GM12878 (cell line): ENCODE data around the gene MAD2L2. TPM values are rescaled to one million over a fixed set of nuclear protein-coding genes. Genes with fewer than 3 reads are reported as not detected.

Source experiments
- ATAC-seq: fragments of 200-7000 bp; cut with Tn5 transposase; 3 replicates; pipeline ENCODE4 v1.9.1; 2020; ENCODE audit warnings: mild to moderate bottlenecking, moderate library complexity
- BruUV-seq: library from RNA; stranded (reverse); fragments of 400-500 nt; replicated peaks from 2 replicates; lab custom pipeline; 2021; lab: Mats Ljungman, UMichigan
- CTCF ChIA-PET: fragments of 300-600 bp; sonication (Branson Sonifier 250); formaldehyde crosslinking; extraction: SDS; loops from one replicate; lab custom pipeline; 2021; ENCODE audit warnings: inconsistent platforms; lab: Yijun Ruan, JAX
- POLR2A ChIA-PET: fragments of 350-600 bp; formaldehyde crosslinking; extraction: SDS; loops from one replicate; lab custom pipeline; 2021; ENCODE audit warnings: inconsistent platforms; lab: Charles Lee
- RAD21 ChIA-PET: fragments of 300-600 bp; sonication (Branson Sonifier 250); formaldehyde crosslinking; loops from one replicate; lab custom pipeline; 2023; ENCODE audit warnings: antibody characterized with exemption; ENCODE audit not compliant: unreplicated experiment; lab: Charles Lee
- SMC1A ChIA-PET: fragments of 300-600 bp; sonication (Branson Sonifier 250); formaldehyde crosslinking; loops from one replicate; lab custom pipeline; 2023; ENCODE audit not compliant: unreplicated experiment, uncharacterized antibody; lab: Charles Lee
- DNase-seq: peaks from one replicate; pipeline ENCODE4 v3.0.0-alpha.2; 2011; ENCODE audit warnings: low read depth, low spot score
- FAIRE-seq: peaks from 3 replicates; lab custom pipeline; 2011; peaks lifted over from hg19 to GRCh38; lab: Jason Lieb, UNC
- H2AFZ ChIP-seq: 2 replicates; pipeline ENCODE4 v1.6.0; 2011; ENCODE audit warnings: low read depth, low read length, control low read depth; ENCODE audit not compliant: control insufficient read depth
- H3K27ac ChIP-seq: 2 replicates; pipeline ENCODE4 v1.5.1; 2011; ENCODE audit warnings: control low read depth; ENCODE audit not compliant: control insufficient read depth, insufficient read depth
- H3K27me3 ChIP-seq, 2 experiments: replicated peaks in 1 of 2; 2 replicates each; pipeline versions ENCODE4 v1.6.0 to v1.6.1; 2011; ENCODE audit warnings: low read length in 1 of 2; ENCODE audit not compliant: control insufficient read depth in 2 of 2, insufficient read depth in 2 of 2
- H3K36me3 ChIP-seq, 2 experiments: 2 replicates each; pipeline ENCODE4 v1.5.1; 2011; ENCODE audit warnings: low read length in 1 of 2; ENCODE audit not compliant: control insufficient read depth in 2 of 2, insufficient read depth in 2 of 2
- H3K4me1 ChIP-seq: 2 replicates; pipeline ENCODE4 v1.6.1; 2011; ENCODE audit warnings: mild to moderate bottlenecking, low read length, moderate library complexity, mixed read lengths; ENCODE audit not compliant: control insufficient read depth, insufficient read depth
- H3K4me2 ChIP-seq: 2 replicates; pipeline ENCODE4 v1.6.0; 2011; ENCODE audit warnings: control low read depth; ENCODE audit not compliant: control insufficient read depth, insufficient read depth
- H3K4me3 ChIP-seq: fragments of 200-600 bp; sonication (generic); 2 replicates; pipeline ENCODE4 v1.5.1; 2016
- H3K79me2 ChIP-seq: 2 replicates; pipeline ENCODE4 v1.6.0; 2011; ENCODE audit warnings: low read length; ENCODE audit not compliant: control insufficient read depth, insufficient read depth
- H3K9ac ChIP-seq: 2 replicates; pipeline ENCODE4 v1.8.0; 2011; ENCODE audit warnings: low read length, control low read depth, mixed read lengths; ENCODE audit not compliant: control insufficient read depth, insufficient read depth
- H3K9me3 ChIP-seq: replicated peaks from 3 replicates; pipeline ENCODE4 v1.5.1; 2011; ENCODE audit warnings: mild to moderate bottlenecking, low read length; ENCODE audit not compliant: control insufficient read depth, insufficient read depth
- H4K20me1 ChIP-seq: 2 replicates; pipeline ENCODE4 v1.6.0; 2011; ENCODE audit not compliant: control insufficient read depth, insufficient read depth
- BHLHE40 ChIP-seq, 2 experiments: fragments of 450-650 bp in 1 of 2; IDR thresholded peaks; 2 replicates each; pipeline ENCODE4 v1.6.1; 2011 to 2017; ENCODE audit warnings: low read depth in 2 of 2, borderline replicate concordance in 1 of 2, improper control_type of control experiment in 1 of 2, low read length in 1 of 2, mild to moderate bottlenecking in 1 of 2
- BRCA1 ChIP-seq: IDR thresholded peaks from 2 replicates; pipeline ENCODE4 v1.6.1; 2011; ENCODE audit warnings: low read depth, low read length, improper control_type of control experiment
- CTCF ChIP-seq, 3 experiments: IDR thresholded peaks in 2 of 3; conservative IDR thresholded peaks in 1 of 3; 2 replicates each; pipeline ENCODE4 v1.5.1; 2011; ENCODE audit warnings: low read depth in 3 of 3, low read length in 3 of 3, mild to moderate bottlenecking in 3 of 3, control low read depth in 2 of 3, moderate library complexity in 2 of 3, inconsistent platforms in 1 of 3, mixed read lengths in 1 of 3; ENCODE audit not compliant: control insufficient read depth in 2 of 3, insufficient read depth in 1 of 3; ENCODE audit errors: extremely low read depth in 1 of 3
- MEF2B ChIP-seq: fragments of 450-650 bp; IDR thresholded peaks from 2 replicates; pipeline ENCODE4 v1.6.1; 2018; ENCODE audit warnings: mild to moderate bottlenecking, moderate library complexity; ENCODE audit not compliant: partially characterized antibody, poor library complexity, severe bottlenecking
- NRF1 ChIP-seq: conservative IDR thresholded peaks from 2 replicates; pipeline ENCODE4 v1.6.1; 2011; ENCODE audit warnings: mild to moderate bottlenecking, low read depth, low read length, improper control_type of control experiment
- POLR2AphosphoS2 ChIP-seq: IDR thresholded peaks from 2 replicates; pipeline ENCODE4 v1.6.1; 2011; ENCODE audit warnings: low read depth, mild to moderate bottlenecking, low read length, improper control_type of control experiment, moderate library complexity
- SUZ12 ChIP-seq: fragments of 200-600 bp; sonication (generic); IDR thresholded peaks from one replicate; pipeline ENCODE4 v1.6.1; 2018; ENCODE audit warnings: antibody characterized with exemption, mild to moderate bottlenecking; ENCODE audit not compliant: unreplicated experiment
- ZNF24 ChIP-seq: fragments of 450-650 bp; IDR thresholded peaks from 2 replicates; pipeline ENCODE4 v1.6.1; 2017; ENCODE audit warnings: antibody characterized with exemption, mild to moderate bottlenecking
- WGBS: methylation state at CpG from one replicate; pipeline ENCODE4 v1.1.6; 2016; ENCODE audit warnings: low lambda C conversion rate; ENCODE audit not compliant: insufficient replicate concordance, insufficient coverage; ENCODE audit errors: missing lambda C conversion rate; 5-methylcytosine and 5-hydroxymethylcytosine counted together
- in situ Hi-C: fragments of 300-500 bp; cut with MboI; formaldehyde crosslinking; loops from 9 replicates; pipeline ENCODE4 v1.14.3; 2018; ENCODE audit warnings: mixed read lengths
- intact Hi-C: fragments of 100-400 bp; cut with micrococcal nuclease; formaldehyde crosslinking; loops from one replicate; pipeline ENCODE4 v1.14.2; 2022; ENCODE audit not compliant: unreplicated experiment
- polyA plus RNA-seq, 11 experiments: library from polyadenylated mRNA; depleted of rRNA in 4 of 11; unstranded in 6 of 11; stranded (reverse) in 5 of 11; fragments of >200 nt; fragmentation: Nextera tagmentation in 4 of 11; fragmentation: Illumina TruSeq in 1 of 11; extraction: Ambion mirVana in 4 of 11; extraction: Trizol in 1 of 11; gene quantifications; 1 replicate in 1 of 11; 2 replicates in 10 of 11; pipeline versions ENCODE4 v1.2.1 to v1.2.3, GENCODE V29; 2011 to 2016; ENCODE audit warnings: inconsistent platforms in 2 of 11, missing spikeins in 2 of 11, low read depth in 1 of 11
- total RNA-seq, 4 experiments: library from RNA; depleted of rRNA in 3 of 4; stranded (reverse); fragments of >200 nt in 3 of 4; fragmentation: Illumina TruSeq in 1 of 4; extraction: Trizol in 1 of 4; gene quantifications; 2 replicates each; pipeline versions ENCODE4 v1.2.1 to v1.2.3, GENCODE V29; 2013 to 2021
- TF ChIP-seq, protein P1 (sequence below): fragments of 450-650 bp; IDR thresholded peaks from 2 replicates; pipeline ENCODE4 v1.6.1; 2018; ENCODE audit warnings: mild to moderate bottlenecking, low read depth, moderate library complexity; ENCODE audit not compliant: partially characterized antibody
- TF ChIP-seq, protein P2 (sequence below): fragments of 450-650 bp; IDR thresholded peaks from 2 replicates; pipeline ENCODE4 v1.6.1; 2018; ENCODE audit warnings: borderline replicate concordance, mild to moderate bottlenecking; ENCODE audit not compliant: partially characterized antibody
- TF ChIP-seq, protein P3 (sequence below): IDR thresholded peaks from 2 replicates; pipeline ENCODE4 v1.6.1; 2011; ENCODE audit warnings: low read depth, low read length, improper control_type of control experiment, borderline replicate concordance

MAD2L2 gene
- total and polyA plus RNA-seq, 10 of the 15 experiments (the other 5 are each of a cell fraction or from before 2014, with no cell fraction given) = 3.5 to 95.0 (median 53.2) TPM

DNA sequence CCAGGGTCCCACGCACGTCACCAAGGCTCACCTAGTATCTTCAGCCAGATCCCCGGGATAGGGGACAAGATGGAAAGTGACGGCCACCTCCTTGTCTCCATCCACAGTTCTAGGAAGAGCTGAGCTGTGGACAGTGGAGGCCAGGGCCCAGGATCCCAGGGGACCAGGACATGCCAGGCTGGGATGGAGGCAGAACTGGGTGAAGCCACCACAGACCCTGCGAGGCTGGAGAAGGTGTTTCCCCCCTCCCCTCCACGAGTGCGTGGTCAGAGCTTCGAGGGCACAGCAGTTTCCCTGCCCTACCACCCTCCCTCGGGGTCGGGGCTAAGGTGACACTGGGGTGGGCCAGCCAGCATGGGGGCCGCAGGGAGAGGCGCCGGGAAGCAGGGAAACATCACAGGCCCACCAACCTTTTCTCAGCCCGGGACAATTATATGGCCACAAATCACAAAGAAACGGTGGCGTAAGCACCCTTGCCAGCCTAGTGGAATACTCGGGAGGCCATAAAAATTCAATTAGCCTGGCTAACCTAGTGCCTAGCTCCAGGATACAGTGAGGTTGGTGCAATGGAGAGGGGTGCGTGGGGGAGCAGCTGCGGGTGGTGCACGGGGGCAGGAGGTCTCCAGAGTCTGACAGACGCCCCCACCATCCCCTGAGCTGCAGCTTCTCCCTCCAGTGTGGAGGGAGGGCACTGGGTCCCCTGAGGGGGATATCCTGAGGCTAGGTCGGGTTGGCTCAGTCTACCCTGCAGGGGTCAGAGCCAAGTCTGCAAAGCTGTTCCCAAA, 23.9 kb upstream of the MAD2L2 start:
- in situ Hi-C loops = no loop called here
- Histone ChIP-seq H3K4me2 (no peak overlapping the region), H3K36me3 (no peaks in the 10 kb centered on the region), H3K9ac (no peak overlapping the region), H3K27me3 (peaks cover 2 to 7% of the 10 kb centered on the region in 2 experiments), H3K27ac (no peak overlapping the region), H3K4me3 (no peak overlapping the region), H3K9me3 (no peaks in the 10 kb centered on the region), H3K4me1 (no peaks in the 10 kb centered on the region; the same call in 1 of the 2 replicates), H3K79me2 (no peaks in the 10 kb centered on the region), H2AFZ (no peak overlapping the region), H4K20me1 (no peaks in the 10 kb centered on the region)
- FAIRE-seq (no peak), ATAC-seq (no peak), DNase-seq (no peak)
- CTCF ChIA-PET = interaction anchor here (1.0 to 1.4 kb wide), 2 partner anchors 15 to 41 kb away, joined by 3 read pairs; partner anchors contain the start of gene FBXO6
- POLR2A ChIA-PET = no interaction called here
- RAD21 ChIA-PET = no interaction called here
- intact Hi-C loops = no loop called here
- BruUV-seq = no TSS peak
- WGBS = 20% methylated on average over 21 of the region's 22 CpGs
- SMC1A ChIA-PET = no interaction called here
- TF ChIP-seq, protein P1, sequence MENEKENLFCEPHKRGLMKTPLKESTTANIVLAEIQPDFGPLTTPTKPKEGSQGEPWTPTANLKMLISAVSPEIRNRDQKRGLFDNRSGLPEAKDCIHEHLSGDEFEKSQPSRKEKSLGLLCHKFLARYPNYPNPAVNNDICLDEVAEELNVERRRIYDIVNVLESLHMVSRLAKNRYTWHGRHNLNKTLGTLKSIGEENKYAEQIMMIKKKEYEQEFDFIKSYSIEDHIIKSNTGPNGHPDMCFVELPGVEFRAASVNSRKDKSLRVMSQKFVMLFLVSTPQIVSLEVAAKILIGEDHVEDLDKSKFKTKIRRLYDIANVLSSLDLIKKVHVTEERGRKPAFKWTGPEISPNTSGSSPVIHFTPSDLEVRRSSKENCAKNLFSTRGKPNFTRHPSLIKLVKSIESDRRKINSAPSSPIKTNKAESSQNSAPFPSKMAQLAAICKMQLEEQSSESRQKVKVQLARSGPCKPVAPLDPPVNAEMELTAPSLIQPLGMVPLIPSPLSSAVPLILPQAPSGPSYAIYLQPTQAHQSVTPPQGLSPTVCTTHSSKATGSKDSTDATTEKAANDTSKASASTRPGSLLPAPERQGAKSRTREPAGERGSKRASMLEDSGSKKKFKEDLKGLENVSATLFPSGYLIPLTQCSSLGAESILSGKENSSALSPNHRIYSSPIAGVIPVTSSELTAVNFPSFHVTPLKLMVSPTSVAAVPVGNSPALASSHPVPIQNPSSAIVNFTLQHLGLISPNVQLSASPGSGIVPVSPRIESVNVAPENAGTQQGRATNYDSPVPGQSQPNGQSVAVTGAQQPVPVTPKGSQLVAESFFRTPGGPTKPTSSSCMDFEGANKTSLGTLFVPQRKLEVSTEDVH = no peak
- TF ChIP-seq, protein P2, sequence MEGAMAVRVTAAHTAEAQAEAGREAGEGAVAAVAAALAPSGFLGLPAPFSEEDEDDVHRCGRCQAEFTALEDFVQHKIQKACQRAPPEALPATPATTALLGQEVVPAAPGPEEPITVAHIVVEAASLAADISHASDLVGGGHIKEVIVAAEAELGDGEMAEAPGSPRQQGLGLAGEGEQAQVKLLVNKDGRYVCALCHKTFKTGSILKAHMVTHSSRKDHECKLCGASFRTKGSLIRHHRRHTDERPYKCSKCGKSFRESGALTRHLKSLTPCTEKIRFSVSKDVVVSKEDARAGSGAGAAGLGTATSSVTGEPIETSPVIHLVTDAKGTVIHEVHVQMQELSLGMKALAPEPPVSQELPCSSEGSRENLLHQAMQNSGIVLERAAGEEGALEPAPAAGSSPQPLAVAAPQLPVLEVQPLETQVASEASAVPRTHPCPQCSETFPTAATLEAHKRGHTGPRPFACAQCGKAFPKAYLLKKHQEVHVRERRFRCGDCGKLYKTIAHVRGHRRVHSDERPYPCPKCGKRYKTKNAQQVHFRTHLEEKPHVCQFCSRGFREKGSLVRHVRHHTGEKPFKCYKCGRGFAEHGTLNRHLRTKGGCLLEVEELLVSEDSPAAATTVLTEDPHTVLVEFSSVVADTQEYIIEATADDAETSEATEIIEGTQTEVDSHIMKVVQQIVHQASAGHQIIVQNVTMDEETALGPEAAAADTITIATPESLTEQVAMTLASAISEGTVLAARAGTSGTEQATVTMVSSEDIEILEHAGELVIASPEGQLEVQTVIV = no peak
- TF ChIP-seq, protein P3, sequence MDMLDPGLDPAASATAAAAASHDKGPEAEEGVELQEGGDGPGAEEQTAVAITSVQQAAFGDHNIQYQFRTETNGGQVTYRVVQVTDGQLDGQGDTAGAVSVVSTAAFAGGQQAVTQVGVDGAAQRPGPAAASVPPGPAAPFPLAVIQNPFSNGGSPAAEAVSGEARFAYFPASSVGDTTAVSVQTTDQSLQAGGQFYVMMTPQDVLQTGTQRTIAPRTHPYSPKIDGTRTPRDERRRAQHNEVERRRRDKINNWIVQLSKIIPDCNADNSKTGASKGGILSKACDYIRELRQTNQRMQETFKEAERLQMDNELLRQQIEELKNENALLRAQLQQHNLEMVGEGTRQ = no peak
- TF ChIP-seq MEF2B (no peak), POLR2AphosphoS2 (no peak), CTCF (IDR thresholded peaks at IDR 0.05 in 2 of 3, conservative IDR thresholded peaks at IDR 0.05 in 1 of 3; ENCODE audit: control insufficient read depth in 2 of 3, extremely low read depth in 1 of 3, insufficient read depth in 1 of 3, low read depth in 3 of 3, low read length in 3 of 3) (no peak), NRF1 (no peak), SUZ12 (no peak), BRCA1 (no peak), ZNF24 (no peak), BHLHE40 (IDR thresholded peaks at IDR 0.05; ENCODE audit: borderline replicate concordance in 1 of 2, low read depth in 2 of 2, low read length in 1 of 2) (no peak)
